Head of caudate nucleus (tissue), 42 donors: ENCODE measurements around the gene CAB39.

ENCODE experiments used
- DNase-seq, 42 donors: peaks; one replicate each; pipeline versions ENCODE4 v3.0.0 to v3.0.0-alpha.2; 2020 to 2021; ENCODE audit warnings: mixed read lengths in 7 of 42
- intact Hi-C: fragments of 100-400 bp; cut with DNase I; formaldehyde crosslinking; loops from one replicate; pipeline ENCODE4 v1.15.0; 2022

CAB39 gene

DNA sequence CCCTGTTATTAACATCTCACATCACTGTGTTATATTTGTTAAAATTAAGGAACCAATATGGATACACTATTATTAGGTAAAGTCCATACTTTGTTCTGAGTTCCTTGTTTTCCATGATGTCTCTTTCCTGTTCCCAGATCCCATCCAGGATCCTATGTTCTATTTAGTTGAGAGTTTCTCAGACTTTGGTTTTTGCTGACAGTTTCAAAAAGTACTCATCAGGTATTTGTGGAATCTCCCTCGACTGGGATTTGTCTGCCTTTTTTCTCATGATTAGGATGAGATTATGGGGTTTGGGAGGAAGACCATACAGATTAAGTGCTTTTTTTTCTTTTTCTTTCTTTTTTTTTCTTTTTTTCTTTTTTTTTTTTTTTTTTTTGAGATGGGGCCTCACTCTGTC lies 112.7 kb downstream of the CAB39 start:
- no peak for DNase-seq
- intact Hi-C loops: no loop called here

DNA sequence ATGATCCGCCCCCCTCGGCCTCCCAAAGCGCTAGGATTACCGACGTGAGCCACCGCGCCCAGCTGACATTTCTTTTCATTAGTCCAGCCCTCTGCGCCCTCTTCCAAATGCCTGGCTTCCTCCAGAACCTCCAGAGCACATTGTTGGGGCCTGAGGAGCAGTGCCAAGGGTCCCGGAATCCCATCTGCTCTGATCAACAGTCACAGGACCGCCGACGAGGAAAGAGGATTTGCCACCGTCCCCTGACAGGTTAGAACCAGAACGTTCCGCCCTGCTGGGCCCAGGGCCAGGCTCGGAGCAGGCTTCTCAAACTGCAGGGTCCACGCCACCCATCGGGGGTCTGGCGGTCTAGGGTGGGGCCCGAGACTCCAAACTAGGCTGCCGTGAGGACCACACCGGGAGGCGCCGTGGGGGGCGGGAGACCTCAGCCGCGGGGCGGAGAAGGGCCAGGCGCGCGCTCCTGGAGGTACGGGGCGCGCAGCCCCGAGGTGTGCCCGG lies 115.2 kb downstream of the CAB39 start:
- intact Hi-C loops: no loop called here
- DNase-seq: peak in 1 of 42 donors; percentile 28

DNA sequence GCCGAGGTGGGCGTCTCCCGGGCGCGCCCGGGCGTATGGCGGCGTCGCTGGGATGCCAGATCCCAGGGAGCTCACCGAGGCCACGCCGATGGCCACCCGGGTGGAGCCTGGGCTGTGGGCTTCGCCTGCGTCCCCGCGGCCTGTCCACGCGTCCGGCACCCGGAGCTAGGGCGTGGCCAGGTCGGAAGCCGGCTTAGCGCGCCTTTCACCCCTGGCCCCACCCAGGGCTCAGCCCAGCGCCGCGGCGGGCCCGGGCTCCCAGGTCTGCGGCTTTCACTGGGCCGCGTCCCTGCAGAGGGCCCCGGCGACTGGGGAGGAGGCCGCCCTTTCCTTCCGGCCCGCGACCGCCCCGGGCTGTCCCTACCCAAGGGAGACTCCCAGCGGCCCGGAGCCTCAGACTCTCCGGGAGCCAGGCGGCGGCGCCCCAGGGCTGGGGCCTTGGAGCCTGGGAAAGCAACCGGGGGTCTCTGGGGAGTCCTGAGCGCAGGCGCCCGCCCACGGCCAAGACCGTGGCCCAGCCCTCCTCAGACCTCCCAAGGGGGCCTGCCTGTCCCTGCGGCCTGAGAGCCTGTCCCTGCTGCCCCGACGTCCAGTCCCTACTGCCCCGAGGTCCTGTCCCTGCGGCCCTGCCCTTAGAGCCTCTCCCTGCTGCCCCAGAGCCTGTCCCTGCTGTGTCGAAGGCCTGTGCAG lies 115.8 kb downstream of the CAB39 start:
- peak in 1 of 42 donors; percentile 28 for DNase-seq

DNA sequence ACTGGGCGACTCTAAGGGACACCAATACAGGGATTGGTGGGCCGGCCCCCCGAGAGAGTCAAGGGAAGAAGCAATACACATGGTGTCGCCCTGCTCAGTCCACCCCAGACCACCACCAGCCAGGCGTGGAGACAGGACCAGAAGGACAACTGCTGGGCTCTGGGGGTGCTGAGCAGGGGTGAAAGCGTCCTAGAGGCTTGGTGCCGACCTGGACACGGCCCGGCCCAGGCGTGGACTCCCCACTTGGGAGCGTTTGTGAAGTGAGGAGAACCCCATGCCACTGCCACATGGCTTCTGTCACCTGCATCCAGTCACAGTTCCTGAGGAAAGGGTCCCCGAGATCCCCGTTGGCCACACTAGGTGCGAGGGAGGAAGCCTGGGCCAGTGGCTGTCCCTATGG lies 116.7 kb downstream of the CAB39 start:
- intact Hi-C loops: no loop called here
- DNase-seq: no peak

More for the DNA sequence above, 115.8 kb downstream of the CAB39 start:
- intact Hi-C loops: no loop called here

DNA sequence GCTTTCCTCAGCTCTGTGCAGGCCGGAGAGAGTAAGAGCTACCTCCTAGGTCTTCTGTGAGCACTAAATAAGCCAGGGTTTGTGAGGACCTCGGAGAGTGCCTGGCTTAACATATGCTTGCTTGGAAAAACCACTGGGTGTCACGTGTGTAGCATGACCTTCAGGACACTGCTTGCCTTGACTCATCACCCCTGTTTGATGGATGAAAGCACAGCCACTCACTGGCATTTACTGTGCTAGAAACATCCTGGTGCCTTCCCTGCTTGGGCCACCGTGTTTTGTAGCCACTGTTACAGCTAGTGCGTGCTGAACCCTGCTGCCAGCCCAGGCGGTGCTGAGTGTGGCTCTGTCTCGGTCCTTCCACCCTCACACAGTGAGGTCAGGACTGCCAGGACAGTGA lies 117.3 kb downstream of the CAB39 start:
- intact Hi-C loops: no loop called here
- no peak for DNase-seq

DNA sequence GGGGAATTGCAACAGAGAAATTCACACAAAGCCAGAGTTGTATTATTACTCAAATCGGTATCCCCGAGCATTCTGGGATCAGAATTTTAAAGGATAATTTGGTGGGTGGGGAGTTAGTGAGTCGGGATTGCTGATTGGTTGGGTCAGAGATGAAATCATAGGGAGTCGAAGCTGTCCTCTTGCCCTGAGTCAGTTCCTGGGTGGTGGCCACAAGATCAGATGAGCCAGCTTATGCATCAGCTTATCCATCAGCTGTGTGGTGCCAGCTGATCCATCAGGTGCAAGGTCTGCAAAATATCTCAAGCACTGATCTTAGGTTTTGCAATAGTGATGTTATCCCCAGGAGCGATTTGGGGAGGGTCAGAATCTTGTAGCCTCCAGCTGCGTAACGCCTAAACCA lies 117.8 kb downstream of the CAB39 start:
- DNase-seq: no peak
- intact Hi-C loops: no loop called here

DNA sequence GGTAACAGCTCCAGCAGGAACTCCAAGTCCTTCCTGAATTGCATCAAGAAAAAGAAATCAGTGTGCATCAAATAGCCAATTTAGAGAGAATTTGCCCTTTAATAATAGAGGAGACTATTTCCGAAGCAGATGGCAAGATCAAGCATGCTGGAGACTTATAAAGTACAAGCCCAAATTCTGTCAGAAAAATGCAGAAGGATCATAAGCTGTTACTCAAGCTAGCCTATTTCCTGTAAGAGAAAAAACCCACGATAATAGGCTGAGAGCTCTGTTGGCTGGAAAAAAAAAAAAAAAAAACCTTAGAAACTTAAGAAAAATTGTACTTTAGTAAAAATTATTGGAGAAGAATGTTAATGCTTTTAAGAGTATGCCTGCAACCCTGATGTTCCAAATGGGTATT lies 127.7 kb downstream of the CAB39 start:
- DNase-seq: no peak
- intact Hi-C loops: no loop called here

DNA sequence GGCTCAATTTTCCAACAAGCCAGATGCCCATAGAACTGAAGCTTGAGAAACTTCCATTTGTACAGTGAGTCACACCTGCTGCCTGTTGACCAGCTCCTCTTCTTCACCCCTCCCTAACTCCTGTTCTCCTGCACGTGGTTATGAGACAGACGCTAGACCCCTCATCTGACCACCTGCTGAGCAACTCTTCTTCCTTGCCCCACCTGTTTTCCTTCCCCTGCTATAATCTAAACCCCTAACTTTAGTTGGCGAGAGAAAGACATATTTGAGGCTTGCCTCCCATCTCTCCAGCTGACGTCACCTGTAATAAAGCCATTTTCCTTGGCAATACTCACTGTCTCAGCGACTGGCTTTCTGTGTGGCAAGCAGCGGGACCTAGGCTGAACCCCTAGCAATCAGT lies 129.8 kb downstream of the CAB39 start:
- DNase-seq: peak in 1 of 42 donors; percentile 3
- intact Hi-C loops: no loop called here

DNA sequence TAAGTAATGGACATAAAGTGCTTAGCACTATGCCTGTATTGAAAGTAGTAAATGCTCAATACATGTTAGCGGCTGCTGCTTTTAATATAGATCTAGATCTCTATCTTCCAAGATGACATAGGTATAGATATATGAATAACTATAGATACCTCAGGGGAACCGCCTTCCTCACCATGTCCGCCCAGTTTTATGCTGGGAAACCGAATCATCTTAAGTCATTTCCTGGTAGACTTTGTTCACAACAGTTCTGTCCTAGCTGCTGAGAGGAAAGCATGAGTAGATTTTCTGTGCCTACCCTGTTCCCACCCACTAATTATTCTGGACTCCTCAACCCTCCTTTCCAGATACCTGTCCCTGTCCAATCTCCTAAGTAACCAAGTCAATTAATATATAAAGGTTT lies 130.5 kb downstream of the CAB39 start:
- peak in 1 of 42 donors; percentile 17 for DNase-seq
- intact Hi-C loops: no loop called here

DNA sequence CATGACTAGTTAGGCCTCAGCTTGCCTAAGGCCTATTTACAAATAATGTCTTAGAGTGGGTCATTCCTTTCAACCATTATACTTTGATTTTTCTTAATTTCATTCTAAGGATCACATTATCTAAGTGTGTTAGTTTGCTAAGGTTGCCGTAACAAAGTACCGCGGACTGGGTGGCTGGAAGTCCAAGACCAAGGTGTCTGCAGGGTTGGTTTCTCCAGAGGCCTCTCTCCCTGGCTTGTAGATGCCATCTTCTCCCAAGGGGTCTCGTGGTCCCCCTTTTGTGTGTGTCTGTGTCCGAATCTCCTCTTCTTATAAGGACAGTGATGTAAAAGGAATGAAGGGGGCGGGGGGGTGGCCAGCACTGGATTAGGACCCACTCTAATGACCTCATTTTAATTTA lies 133.7 kb downstream of the CAB39 start:
- DNase-seq: no peak
- intact Hi-C loops: no loop called here

DNA sequence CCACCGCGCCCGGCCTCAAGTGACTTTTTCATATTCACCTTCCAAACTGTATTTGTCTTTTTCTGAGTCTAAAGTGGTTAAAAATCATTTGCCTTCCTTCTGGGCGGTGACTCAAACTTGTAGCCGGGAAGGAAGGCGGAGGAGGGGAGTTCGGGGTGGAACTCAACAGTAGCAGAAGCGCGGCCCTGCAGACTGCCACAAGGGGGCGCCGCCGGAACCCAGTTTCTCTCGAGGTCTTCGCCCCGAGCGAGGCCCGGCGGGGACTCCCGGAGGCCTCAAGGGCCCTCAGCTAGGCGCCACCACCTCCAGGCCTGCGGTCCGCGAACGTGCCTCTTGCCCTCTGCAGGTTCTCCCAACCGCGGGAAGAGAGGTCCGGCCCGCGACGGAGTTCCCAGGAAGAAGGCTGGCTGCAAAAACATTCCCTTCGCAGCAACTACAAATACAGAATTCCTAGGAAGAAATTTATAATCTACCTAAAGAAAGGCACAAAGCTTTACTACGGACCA lies 135.3 kb downstream of the CAB39 start:
- DNase-seq: peak; percentile 83 to 97 (median 91)
- intact Hi-C loops: no loop called here

DNA sequence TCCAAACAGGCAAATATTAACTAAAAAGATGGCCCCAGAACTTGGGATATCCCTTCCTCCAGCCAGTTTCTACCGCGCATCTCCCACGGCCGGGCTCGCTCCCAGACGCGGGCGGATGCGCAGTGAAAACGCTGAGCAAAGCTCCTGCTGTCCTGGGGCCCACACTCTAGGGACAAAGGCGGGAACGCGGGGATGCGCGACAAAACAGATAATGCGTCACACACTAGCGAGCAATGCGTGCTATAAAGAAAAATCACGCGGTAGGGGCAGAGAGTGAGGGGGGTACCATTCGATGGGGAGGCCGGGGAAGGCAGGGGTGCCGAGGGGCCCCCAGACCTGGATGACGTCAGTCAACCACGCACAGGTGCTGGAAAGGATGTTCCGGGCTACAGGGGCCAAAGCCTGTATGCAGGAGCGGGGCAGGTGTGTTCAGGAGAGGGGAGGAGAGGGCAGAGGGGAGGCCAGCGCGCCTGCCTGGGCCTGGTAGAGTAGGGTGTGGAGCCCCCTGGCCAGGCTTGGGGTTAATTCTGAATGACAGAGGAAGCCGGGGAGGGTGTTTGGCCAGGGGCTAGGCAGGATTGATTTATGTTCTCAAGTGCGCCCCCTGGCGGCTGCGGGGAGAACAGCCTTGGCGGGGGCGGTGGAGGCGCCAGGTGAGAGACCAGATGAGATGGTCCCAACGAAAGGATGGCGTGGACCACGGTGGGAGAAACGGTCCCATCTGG lies 137.2 kb downstream of the CAB39 start:
- peak in 4 of 42 donors; percentile 15 to 72 (median 48) for DNase-seq
- intact Hi-C loops: no loop called here

DNA sequence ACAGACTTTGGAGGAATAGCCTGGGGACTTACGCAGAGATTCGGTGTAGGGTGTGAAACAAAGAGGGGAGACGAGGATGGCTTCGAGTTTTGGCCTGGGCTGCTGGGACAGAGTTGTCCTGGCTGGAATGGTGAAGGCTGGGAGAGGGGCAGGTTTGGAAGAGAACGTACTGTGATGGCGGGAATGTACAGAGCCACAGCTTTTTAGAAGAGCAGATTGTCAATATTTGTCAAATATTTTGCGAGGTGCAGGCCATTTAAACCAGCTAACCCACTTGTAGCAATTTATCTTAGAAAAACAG lies 137.7 kb downstream of the CAB39 start:
- intact Hi-C loops: no loop called here

DNA sequence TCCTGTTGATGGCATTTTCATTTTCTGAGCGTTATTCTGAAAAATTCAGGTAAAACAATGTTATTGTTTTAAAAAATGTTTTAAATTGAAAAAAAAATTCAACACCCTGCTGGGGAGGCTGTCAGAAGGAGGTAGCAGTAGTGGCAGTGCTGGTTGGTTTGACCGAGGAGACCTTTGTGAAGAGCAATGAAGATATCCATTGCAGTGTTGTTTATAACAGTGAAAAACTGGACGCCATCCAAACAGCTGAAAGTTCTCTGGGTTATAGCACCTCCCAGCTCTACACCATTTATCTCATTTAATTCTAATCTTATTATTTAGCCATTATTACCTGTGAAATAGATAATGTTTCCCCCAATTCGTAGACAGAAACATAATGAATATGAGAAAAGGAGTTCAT lies 139.5 kb downstream of the CAB39 start:
- DNase-seq: peak in 1 of 42 donors; percentile 24
- intact Hi-C loops: no loop called here

More for the DNA sequence above, 137.7 kb downstream of the CAB39 start:
- DNase-seq: no peak

DNA sequence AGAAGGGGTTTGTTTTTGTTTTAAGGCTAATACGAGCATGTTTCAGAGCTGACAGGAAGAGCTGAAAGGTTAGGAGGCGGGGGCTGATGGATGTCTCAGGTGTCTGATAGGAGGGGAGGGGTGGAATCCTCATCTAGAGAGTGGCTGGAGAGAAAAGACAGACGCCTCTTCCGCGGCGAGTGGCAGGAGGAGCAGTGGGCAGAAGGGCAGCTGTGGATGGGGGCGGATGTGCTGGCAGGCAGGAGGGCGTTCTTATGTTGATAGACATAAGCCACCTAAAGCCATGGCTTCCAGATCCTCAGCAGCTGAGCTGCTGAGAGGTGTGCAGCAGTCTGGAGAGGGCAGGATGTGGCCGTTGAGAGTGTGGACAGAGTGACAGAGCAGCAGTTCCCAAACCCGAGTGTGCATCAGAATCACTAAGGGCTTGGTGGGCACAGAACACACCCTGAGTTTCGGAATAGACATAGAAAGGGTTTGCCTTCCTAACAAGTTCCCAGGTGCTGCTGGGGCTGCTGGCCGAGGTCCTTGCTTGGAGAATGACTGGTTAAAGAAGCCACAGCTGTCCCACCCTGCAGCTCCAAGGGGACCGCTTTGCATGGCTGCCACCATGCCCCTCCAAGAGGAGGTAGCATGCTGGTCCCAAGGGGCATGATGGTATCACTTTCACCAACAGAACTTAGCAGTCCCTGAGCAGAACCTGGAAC lies 149.1 kb downstream of the CAB39 start:
- DNase-seq: peak in 1 of 42 donors; percentile 40
- intact Hi-C loops: loop anchor here (10.0 kb wide), 1 partner anchor 193 kb away; the partner anchor contains the start of gene PSMD1

DNA sequence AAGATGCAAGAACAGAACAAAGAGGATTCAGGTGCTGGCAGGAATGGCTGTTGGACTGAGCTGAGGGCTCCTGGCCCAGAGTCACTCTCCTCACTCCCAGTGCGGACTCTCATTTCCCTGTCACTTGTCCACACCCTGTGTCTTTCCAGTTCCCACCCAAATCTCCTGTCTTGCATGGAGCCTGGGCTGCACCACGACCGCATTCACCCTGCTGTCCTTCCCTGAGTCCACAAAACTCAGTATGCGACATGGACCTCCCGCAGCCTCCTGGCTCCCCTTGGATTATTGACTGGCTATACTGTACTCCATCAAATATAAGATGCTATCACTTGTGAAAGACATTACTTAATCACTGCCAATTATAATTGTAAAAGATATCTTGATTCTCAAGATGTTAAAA lies 149.7 kb downstream of the CAB39 start:
- intact Hi-C loops: loop anchor here (10.0 kb wide), 1 partner anchor 193 kb away; the partner anchor contains the start of gene PSMD1
- DNase-seq: peak in 3 of 42 donors; percentile 6 to 31 (median 13)

DNA sequence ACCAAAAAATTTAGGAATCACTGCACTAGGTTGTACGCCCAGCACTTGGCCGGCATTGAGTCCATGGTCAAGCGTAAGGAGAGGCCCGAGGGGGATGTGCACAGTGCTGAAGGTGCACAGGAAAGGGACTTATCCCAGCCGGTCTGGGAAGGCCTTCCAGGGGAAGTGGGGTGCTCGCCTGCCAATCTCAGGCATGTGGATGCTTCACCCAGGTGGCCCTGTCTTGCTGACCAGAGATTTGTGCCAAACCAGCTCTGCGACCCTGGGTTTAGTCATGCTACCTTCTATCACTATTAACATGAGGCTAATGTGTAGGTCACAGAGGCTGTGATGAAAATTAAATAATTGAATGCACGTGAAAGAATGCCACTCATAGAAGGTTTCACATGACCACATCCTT lies 150.4 kb downstream of the CAB39 start:
- DNase-seq: peak in 3 of 42 donors; percentile 27 to 39 (median 36)
- intact Hi-C loops: loop anchor here (10.0 kb wide), 1 partner anchor 192 kb away; the partner anchor contains the start of gene PSMD1

DNA sequence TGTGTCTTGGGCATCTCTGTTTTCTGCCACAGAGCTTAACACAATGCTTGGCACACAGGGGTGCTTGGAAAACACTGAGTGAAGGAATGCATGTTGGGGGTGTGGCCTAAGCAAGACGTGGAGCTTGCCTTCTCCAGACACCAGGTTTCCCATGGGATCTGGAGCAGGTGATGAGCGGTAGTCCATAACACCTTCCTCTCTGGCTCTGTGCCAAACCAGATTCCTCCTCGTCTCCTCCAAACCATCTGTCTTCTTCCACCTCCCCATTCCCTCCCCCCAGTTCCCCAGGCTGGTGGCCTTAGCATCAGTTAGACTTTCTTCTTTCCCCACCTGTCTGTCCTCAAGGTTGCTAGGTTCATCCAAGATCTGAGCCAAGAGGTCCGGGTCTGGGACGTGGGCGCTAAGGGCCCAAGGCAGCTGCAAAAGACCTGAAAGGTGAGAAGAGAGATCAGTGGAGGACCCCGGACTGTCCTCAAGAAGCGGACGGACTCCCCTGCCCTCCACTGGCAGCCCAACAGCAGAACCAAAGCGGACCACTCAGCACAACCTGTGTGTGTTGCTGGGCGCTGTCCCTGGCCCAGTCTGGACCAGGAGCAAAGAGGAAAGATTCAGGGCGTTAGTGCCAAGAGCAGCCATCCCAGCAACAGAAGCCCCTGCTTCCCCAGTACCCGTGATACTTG lies 150.9 kb downstream of the CAB39 start:
- DNase-seq: peak in 2 of 42 donors; percentile 20 to 35
- intact Hi-C loops: loop anchor here (10.0 kb wide), 1 partner anchor 191 kb away; the partner anchor contains the start of gene PSMD1

DNA sequence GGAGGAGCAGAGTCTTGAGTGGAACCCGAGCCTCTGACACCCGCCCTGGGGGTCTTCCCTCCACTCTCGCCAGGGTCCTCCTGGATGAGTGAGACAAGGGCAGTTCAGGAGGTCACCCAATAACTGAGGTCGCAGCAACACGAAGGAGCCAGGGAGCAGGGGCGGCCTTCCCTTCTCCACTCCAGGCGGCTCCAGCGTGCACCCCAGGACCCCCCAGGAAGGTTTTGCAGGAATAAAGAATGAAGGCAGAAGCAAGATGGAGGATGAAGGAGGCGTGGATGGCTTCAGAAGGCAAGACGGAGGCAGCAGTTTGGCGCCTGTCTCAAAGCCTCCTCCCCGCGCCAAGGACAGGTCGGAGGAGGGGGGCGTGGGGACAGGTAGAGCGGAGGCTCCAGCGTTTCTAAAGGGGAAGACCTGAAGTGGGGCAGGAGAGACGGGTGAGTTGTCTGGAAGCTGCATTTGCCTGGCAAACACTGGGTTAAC lies 151.5 kb downstream of the CAB39 start:
- peak in 1 of 42 donors; percentile 34 for DNase-seq
- intact Hi-C loops: loop anchor here (10.0 kb wide), 1 partner anchor 191 kb away; the partner anchor contains the start of gene PSMD1
